NCI-H2196 treated with DMSO at 0.1 percent for 48 hours (cell line): Measurements from ENCODE around the gene IL1RL2.

ENCODE experiments used
- DNase-seq: peaks from one replicate; lab custom pipeline; 2025; ENCODE audit not compliant: unreplicated experiment; lab: John Stamatoyannopoulos, UW

IL1RL2 gene

DNA sequence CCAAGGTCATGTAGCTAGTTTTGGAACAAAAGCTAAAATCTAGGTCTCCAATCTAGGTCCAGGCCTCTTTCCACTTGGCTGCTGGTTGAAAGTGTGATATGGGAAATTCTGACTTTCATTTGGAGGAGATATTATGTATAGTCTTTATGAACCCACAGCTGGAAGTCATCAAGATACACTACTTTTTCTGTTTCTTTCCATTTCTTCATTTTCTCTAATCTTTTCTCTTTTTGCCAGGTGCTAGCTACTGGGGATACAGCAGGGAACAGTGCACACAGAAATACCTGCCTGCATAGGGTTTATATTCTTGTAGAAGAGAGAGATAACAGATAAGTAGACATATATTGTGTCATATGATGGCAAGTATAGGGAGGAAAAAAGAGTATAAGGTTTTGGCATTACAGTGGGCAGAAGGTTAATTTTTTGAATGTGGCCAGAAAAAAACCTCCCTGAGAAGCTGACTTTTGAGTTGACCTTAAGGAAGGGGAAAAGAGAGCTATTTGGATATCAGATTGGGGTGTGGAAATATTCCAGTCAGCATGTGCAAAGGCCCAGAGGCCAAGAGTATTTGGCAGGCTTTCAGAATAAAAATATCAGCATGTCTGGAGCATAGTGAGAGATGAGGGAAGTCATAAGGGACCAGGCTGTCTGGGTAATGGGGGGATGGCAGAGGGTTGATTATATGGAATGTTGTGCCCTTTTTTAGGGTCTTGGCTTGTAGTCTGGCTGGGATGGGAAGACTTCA lies 28.6 kb upstream of the IL1RL2 start:
- DNase-seq, result no peak

DNA sequence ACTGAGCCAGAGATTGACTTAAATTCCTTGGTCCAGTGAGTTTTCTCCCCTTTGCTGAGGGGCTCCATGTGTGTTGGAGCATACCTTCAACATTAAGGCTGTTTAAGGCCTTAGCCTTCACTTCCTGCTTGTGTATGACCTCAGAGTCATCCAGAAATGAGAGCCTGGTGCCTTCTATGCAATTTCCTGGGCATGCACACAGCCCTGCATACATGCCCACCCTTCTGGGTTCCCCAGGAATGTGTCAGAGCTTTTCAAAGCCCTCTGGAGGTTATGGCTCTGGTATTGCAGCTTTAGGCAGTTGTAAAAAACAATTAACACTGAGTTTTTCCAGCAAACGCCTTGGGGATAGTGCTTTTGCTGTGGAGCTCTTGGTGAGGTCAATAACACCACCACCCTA lies 27.5 kb upstream of the IL1RL2 start:
- no peak for DNase-seq

DNA sequence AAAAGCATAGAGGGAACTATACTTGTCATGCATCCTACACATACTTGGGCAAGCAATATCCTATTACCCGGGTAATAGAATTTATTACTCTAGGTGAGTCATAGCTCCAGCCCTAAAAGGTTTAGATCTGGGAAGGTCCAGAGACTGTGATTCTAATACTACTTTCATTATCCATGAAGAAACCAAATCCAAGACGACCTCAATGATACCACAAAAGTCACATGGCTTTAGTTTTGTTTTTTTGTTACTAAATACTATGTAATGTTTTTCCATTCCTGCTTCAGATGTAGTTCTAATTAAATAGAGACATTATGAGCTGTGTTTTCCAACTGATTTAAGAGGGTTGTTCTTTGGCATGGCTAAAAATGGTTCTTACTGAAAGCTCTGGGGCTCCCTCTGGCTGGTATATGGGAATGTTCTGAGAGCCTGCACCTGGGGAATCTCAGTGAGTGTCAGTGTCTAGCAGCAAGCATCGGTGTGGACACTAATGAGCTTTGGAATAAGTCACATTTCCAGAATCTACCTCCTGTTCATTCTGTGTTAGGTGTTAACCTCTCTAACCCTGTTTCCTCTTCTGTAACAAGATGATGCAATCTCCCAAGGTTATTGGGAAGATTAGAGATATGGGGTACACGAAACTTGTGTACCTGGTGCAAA lies 20.5 kb upstream of the IL1RL2 start:
- DNase-seq, result no peak

DNA sequence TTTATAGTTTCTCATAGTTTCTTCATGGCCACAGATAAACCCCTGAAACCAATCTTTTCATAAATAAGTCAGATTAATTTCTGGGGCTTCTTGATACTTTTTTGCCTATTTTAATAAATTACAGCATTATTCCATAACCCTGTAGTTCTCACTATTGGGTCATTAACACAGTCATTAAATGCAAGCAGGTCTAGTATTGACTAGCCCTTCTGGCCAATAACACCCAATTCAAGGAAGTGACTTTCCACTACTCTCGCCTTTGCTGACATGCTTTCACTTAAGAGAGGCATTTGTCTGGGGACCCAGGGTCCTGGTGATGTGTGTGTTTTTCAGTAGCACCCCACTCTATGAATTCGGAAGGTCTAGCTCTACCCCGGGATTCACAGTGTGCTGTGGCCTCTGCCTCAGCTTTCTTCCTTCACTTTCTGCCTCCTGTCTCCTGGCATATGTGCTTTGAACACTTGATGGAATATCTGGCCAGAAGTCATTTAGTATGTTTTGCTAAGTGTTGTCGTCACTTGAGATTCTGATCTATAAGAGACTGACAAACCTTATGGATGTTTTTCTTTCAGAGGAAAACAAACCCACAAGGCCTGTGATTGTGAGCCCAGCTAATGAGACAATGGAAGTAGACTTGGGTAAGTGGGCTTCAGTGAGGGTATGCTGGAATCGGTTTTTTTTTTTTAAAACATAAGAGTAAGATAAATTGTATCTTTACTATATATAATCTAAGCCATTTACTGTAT lies 18.6 kb upstream of the IL1RL2 start:
- no peak for DNase-seq

DNA sequence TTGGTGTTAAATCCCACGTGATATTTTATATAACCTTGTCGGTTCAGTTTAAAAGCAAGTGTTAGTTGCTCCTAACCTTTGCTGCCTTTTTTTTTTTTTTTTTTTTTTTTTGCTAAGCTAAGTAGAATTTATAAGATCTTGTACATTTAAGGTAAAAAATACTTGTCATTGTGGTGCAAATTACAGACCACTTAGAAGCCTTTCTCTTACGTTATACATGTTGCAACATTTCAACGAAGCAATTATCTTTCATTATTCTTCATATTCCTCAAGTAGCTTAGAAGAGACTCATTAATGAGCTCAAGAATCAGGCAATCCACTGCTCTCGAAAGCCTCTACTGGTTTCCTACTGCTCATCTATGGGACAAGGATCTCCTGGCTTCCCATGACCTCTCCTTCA lies 14.9 kb upstream of the IL1RL2 start:
- DNase-seq, result no peak

DNA sequence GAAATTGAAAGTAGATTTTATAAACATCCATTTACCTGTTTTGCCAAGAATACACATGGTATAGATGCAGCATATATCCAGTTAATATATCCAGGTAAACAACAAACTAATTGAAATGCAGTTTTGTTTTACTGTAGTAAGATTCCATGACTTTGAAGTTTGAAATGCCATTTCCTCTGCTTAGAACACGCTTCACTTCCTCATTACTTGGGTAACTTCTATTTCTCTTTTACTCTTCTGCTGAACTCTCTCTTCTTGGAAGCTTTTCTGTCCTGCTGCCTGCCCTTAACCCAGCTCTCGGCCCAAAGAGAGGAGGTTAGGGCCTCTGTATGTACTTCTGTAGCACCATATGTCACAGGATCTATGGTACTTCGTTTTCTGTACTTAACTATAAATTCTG lies 14.1 kb upstream of the IL1RL2 start:
- DNase-seq, result no peak

DNA sequence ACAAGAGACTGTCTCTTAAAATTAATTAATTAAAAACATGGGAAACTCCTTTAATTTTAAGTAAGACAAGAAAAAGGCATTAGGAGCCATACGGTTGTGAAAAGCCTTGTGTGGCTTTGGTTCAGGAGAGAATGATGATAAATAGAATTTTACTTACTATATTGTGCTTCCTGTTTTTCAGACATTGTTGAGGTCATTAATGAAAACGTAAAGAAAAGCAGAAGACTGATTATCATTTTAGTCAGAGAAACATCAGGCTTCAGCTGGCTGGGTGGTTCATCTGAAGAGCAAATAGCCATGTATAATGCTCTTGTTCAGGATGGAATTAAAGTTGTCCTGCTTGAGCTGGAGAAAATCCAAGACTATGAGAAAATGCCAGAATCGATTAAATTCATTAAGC lies 10.7 kb upstream of the IL1RL2 start:
- no peak for DNase-seq

DNA sequence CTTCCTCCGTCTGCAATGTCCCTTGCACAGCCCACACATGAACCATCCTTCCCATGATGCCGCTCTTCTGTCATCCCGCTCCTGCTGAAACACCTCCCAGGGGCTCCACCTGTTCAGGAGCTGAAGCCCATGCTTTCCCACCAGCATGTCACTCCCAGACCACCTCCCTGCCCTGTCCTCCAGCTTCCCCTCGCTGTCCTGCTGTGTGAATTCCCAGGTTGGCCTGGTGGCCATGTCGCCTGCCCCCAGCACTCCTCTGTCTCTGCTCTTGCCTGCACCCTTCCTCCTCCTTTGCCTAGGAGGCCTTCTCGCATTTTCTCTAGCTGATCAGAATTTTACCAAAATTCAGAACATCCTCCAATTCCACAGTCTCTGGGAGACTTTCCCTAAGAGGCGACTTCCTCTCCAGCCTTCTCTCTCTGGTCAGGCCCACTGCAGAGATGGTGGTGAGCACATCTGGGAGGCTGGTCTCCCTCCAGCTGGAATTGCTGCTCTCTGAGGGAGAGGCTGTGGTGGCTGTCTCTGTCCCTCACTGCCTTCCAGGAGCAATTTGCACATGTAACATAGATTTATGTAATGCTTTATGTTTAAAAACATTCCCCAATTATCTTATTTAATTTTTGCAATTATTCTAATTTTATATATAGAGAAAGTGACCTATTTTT lies 8.9 kb upstream of the IL1RL2 start:
- DNase-seq, result no peak

DNA sequence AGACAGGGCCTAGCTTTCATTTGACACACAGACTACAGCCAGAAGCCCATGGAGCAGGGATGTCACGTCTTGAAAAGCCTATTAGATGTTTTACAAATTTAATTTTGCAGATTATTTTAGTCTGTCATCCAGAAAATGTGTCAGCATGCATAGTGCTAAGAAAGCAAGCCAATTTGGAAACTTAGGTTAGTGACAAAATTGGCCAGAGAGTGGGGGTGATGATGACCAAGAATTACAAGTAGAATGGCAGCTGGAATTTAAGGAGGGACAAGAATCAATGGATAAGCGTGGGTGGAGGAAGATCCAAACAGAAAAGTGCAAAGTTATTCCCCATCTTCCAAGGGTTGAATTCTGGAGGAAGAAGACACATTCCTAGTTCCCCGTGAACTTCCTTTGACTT lies 7.8 kb upstream of the IL1RL2 start:
- DNase-seq, result no peak

DNA sequence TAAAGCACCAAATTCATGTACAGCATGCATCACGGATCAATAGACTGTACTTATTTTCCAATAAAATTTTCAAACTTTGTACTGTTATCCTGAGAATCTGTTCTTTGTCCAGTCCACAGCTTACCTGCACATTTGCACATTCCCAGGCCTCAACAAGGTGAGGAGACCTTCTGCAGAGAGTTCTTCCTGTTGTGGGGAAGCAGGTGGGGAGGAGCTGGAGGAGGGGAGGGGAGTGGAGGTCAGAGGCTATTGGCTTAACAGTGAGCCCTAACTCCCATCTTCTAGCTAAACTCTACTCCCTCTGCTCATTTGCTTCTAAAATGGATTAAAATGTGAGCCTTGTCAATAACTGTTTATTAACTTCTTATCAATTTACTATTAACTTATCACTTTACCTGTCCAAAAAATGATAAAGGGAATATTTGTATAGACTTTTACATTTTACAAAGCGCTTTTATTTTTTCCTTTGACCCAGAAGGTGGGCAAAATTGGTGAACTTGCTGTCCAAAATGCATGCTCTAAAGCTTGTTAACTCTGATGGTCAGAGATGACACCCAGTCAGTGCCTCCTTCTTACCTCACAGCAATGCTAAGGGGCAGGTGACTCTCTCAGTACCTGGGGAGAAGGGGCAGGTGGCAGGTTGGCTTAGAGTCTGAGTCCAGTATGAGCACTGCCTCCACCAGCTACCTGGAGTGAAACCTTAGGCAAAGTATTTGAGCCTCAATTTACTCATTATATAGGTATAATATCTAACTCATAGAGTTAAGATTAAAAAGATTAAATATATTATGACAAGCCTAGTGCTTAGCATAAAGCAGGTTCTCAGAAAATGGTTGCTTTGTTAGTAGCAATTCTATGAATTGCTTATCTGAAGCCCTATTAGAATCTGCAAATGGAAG lies 6.8 kb upstream of the IL1RL2 start:
- DNase-seq, result no peak

DNA sequence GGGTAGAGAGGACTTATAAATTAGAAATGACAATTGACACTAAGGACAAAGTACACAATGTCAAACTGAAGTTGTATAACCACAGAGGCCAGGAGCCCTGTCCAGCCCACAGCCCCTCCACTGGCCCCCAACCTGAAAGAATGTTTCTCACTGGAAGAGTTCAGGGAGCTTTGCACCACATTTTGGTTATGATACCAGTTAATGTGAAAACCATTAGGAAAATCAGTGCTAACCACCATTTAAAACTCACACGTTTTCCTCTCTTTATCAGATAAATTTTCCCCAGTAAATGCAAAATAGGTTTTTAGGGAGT lies 6.2 kb upstream of the IL1RL2 start:
- no peak for DNase-seq

DNA sequence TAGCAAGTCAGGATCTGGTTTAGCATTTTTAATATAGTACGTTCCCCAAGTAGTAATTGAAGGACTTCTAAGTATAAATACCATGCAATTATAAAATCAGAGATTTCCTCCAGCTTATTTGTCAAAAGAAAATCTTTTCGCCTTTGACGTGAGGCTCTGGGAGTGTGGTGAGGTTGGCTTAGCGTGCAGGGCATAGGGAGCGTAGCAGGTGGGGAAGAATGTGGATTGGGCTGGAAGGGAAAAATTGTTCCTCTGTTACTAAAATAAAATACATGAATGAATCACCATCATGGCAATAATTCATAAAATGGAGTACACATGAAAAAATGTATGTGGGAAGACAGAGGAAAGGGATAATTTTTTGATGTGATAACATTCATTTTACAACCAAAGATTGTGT lies 5.4 kb upstream of the IL1RL2 start:
- DNase-seq, result no peak

DNA sequence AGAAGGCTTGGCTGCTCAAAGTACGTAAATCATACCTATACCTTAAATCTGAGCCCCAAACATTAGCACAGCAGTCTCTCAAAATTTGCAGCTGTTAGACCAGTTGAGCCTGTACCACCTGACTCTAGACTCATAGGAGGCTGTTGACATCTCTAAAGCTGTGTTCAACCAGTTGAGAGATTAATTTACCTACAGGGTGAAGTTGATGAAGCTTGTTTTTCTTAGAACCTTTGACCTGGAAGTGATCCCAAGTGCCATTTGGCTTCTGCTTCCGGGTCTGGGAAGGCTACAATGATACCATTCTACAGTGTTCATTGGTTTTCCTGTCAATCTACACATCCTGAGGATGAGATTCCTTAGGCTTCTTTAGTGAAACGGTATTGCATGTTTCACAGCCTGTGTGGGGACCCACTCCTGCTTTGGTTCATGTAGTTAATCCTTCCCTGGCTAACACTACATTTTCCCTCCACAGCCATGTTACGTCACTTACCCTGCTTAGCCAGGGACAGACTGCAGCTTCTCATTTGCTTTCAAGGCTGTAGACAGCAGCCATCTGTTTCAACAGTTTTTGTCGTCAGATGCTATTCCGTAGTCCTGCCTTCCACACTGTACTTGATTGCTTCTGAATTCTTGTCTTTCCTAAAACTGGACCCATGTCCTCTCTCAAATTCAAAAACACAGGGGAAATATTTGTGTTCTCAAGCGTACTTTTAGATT lies 4.7 kb upstream of the IL1RL2 start:
- no peak for DNase-seq

DNA sequence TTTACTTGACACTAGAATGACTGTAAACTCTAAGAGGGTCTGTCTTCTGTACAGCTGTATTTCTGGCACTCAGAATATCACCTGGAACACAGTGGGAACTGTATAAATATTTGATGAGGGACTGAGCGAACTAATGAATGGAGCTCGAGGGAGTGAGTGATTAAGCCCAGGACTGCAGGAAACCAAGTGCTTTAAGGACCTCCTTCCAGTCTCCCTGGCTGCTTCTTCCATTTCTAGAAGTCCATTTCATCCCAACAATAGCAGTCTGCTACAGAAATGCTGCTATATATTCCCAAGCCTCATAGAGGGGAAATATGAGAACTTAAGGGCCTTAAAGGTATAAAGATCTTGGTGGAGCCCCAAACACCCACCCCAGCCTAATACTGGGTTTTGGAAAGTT lies 2.8 kb upstream of the IL1RL2 start:
- DNase-seq, result no peak

DNA sequence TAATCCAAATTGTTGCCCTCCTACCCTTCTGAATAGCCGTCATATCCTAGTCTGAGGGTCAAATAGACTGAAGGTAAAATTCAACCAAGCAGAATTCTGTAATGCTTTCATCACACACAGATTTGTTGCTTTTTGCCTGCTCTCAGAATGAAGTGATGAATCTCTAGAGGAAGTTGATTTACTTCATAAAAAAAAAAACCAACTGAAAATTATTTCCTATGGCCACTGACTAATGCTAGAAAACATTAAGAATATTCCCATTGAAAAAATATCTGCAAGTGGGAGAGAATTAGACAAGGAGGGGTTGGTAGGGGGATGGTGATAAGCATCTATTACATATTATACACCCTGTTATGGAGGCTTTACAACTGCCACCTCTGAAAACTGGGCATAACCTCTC lies 2.3 kb upstream of the IL1RL2 start:
- no peak for DNase-seq

DNA sequence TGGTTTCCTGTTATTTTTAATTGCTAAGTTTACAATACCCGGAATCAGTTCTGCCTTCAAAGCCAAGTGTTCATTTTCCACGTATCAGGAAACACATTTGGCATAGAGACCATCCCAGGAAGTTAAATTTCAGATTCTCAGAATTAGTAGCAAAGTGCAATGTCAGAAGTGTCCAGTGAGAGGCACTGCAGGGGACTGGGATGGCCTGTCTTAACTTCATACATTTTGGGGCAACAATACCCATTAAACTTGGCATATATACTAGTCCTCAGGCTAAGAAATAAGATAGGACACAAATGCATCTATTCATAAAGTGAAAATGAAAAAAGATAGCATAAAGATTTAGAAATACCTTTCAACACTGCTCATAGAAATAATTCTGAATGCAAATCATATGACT lies 1.5 kb upstream of the IL1RL2 start:
- DNase-seq, result no peak

DNA sequence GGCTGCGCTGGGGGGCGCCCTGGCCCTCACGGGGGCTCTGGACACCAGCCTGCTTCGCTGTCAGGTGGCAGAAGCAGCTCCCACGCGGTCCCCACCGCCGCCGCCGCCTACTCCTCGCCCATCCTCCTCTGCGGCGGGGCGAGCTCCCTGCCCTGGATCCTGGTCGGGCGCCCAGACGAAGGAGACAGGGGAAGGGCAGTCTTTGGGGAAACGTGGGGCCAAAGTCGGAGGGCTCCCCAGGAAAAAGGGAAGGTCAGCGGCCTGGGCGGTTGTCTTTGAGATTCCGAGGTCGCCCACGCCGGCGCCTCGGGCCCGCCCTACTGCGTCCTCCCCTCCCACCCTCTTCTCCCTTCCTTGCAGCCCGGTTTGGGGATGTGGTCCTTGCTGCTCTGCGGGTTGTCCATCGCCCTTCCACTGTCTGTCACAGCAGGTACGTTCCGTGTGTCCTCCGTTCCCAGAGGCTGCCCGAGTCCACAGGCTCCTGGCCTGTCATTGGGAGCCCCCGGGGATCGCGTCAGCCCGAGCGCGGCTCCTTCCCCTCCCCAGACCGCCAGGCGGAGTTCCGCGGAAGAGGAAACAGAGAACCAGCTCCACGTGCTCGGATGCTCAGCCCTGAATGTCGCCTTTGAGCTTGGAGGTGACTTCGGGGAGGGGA lies 800 bp downstream of the IL1RL2 start:
- no peak for DNase-seq

DNA sequence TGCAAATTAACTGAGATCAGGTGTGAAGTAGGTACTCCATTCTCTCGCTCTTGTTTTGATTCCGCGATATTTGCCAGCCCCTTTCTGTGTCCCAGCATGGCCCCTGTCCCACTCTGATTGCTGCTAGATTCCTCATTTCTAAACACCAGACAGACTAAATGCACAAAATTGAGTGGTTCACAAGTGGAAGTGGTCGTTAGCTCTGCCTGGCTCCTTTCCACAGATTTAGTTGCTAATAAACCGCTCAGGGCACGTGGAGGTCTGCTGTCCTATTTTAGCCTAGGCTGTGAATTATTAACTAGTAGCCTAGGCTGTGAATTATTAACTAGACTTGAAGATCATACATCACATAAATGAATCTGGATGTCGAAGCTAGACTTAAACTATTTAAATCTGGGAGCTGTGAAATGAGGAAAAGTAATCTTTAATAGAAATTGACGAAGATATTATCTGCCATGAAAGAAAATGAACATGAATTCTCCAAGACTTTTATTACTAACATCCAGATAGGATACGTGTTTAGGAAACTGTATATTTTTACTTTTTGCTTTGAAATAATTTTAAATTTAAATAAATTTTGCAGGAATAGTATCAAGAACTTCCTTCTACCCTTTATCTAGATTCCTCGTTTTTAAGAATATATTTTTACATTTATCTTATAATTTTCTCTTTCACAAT lies 3.7 kb downstream of the IL1RL2 start:
- DNase-seq, result no peak

DNA sequence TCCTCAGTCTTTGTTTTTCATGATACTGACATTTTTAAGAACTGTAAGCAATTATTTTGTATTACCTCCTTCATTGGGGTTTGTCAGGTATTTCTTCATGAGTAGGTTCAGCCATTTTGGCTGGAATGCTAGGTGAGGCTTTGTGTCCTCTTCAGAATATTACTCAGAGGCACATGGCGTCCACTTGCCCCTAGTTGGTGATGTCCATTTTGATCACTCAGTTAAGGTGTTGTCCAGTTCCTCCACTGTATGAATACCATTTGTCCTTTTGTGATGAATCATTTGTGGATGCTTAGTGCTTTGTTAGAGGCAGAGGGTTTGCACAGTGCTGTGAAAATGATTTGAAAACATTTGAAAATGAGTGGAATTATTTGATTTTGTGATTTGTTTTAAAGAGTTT lies 4.7 kb downstream of the IL1RL2 start:
- no peak for DNase-seq
